T47D (cell line): ENCODE measurements around the gene HSPB7.
"Not testable (repeated sequence)": the region's sequence is repeated elsewhere in the genome, so short reads cannot be mapped to it uniquely, and the experiment has no call there.

Experiments used
- DNase-seq, 2 experiments: peaks; one replicate each; pipeline versions ENCODE4 v3.0.0 to v3.0.0-alpha.2; 2011 to 2012; ENCODE audit warnings: low read depth in 1 of 2, low spot score in 1 of 2
- JUND ChIP-seq: IDR thresholded peaks from 2 replicates; pipeline ENCODE4 v1.6.1; 2012; ENCODE audit warnings: low read depth
- in situ Hi-C: cut with HindIII; loops from 2 replicates; pipeline ENCODE4 v1.10.0; 2016; ENCODE audit warnings: low sequenced_read_pairs, low pct_unique_long_range_greater_than_20kb

The HSPB7 gene

GRCh38 chr1:16005597-16005996, 12.2 kb downstream of the HSPB7 start:
- no peak for TF ChIP-seq JUND
- DNase-seq = no peak
- in situ Hi-C loops = no loop called here

- DNase-seq, in situ Hi-C loops: not testable (repeated sequence)
These were observed 16.6 kb downstream of the HSPB7 start for GRCh38 chr1:16001274-16001673.

GRCh38 chr1:15998929-15999328, 18.9 kb downstream of the HSPB7 start:
- in situ Hi-C loops = no loop called here
- no peak for TF ChIP-seq JUND

GRCh38 chr1:15997637-15998280, 20.1 kb downstream of the HSPB7 start:
- DNase-seq = no peak
- in situ Hi-C loops = no loop called here
- no peak for TF ChIP-seq JUND

More at GRCh38 chr1:15998929-15999328, 18.9 kb downstream of the HSPB7 start:
- DNase-seq = no peak

- no peak for DNase-seq
- in situ Hi-C loops = no loop called here
- no peak for TF ChIP-seq JUND
These were observed 20.7 kb downstream of the HSPB7 start for GRCh38 chr1:15997076-15997585.

- in situ Hi-C loops = no loop called here
- peak; percentile 50 to 69 for DNase-seq
- no peak for TF ChIP-seq JUND
These were observed 23.1 kb downstream of the HSPB7 start for GRCh38 chr1:15994590-15995351.

GRCh38 chr1:15994081-15994480, 23.8 kb downstream of the HSPB7 start:
- in situ Hi-C loops = no loop called here
- DNase-seq = no peak
- no peak for TF ChIP-seq JUND

- TF ChIP-seq JUND = no peak
- in situ Hi-C loops = no loop called here
- no peak for DNase-seq
These were observed 24.2 kb downstream of the HSPB7 start for GRCh38 chr1:15993666-15994065.

- no peak for TF ChIP-seq JUND
- DNase-seq = no peak
- in situ Hi-C loops = no loop called here
These were observed 25.0 kb downstream of the HSPB7 start for GRCh38 chr1:15992582-15993500.

GRCh38 chr1:15992187-15992553, 25.7 kb downstream of the HSPB7 start:
- no peak for TF ChIP-seq JUND
- DNase-seq = no peak
- in situ Hi-C loops = no loop called here

GRCh38 chr1:15991427-15992186, 26.2 kb downstream of the HSPB7 start:
- in situ Hi-C loops = no loop called here
- DNase-seq = no peak
- no peak for TF ChIP-seq JUND

GRCh38 chr1:15989776-15990175, 28.1 kb downstream of the HSPB7 start:
- DNase-seq = no peak
- in situ Hi-C loops = no loop called here
- no peak for TF ChIP-seq JUND
